SKM-1 (cell line): ENCODE measurements around the gene FNDC3B.

Experiments used
- DNase-seq: peaks from one replicate; lab custom pipeline; 2025; ENCODE audit not compliant: unreplicated experiment; lab: John Stamatoyannopoulos, UW

Gene FNDC3B

DNA sequence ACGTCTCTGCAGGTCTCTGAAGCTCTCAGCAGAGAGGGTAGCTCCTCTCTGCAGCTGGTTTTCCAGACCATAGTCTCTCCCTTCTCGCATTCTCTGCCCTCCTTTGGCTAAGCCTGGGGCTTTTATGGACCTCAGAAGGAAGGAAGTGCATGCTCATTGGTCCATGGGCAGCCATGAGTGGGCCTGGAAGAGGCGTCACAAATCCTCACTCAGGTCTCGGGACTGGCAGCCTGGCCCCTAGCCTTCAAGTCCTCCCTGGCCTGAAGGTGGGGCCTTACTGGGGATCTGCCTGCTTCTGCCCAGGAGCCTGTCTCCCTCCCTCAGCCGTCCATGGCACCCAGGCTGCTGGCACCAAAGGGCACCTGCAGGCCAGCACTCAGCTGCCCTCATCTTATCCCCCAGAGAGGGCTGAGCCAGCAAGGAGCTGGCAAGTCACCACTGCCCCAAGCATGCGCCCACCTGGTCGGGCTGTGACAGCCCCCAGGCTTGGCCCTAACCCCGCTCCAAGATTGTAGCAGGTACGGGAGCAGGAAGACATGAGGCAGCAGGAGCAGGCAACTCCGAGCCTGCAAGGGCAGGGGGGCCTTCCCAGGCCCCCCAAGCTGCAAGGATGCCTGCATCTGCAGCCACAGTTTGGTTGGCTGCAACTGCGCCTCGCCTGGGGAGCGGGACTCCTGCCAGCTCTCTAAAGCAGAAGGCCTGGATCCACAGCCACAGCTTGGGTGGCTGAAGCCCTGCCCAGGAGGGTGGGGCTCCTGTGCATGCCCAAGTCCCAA is 371.5 kb downstream of the FNDC3B start:
- DNase-seq: no peak

DNA sequence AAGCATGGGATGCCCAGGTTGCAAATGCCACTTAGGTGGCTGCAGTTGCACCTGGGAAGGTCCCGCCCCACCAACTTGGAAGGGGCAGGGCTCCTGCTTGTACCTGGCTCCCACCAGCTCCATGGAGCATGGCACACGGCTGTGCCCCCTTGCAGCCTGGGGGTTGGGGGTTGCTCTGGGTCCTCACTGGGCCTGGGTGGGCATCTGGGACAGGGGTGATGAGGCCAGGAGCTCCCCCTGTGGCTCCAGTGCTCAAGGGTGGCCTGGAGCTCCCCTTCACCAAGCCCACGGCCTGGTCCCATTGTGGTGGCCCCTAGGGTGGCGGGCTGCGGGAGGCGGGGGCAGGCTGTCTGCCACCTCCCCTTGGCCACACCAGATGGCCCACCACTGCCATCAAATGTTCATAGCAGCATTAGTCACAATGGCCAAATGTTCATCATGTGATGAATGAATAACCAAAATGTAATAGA is 372.1 kb downstream of the FNDC3B start:
- no peak for DNase-seq

GRCh38 chr3:172415323-172415722 is 375.9 kb downstream of the FNDC3B start:
- DNase-seq: no peak

- no peak for DNase-seq
These were observed 398.3 kb downstream of the FNDC3B start for GRCh38 chr3:172437713-172438112.

- no peak for DNase-seq
These were observed 398.8 kb downstream of the FNDC3B start for GRCh38 chr3:172438186-172438585.

GRCh38 chr3:172441581-172441980 is 402.2 kb downstream of the FNDC3B start:
- DNase-seq: no peak

GRCh38 chr3:172442606-172443005 is 403.2 kb downstream of the FNDC3B start:
- no peak for DNase-seq

DNA sequence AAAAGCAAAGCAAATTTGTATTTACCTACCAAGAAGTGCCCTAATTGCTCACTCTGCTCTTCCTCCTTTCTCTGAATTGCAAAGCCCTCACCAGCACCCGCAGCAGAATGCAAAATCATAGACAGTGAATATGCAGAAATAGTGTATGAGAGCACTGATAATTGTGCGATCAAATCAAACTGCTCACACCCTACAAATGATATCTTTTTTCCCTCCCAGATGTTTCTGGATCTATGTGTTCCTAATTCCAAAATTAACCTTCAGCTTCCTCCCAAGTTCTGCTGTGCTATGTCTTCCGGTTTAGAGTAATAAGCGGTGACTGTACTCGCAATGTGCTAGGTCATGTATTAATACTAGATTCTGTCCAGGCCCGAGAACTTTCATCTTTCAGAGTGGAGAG is 405.4 kb downstream of the FNDC3B start:
- no peak for DNase-seq

- no peak for DNase-seq
These were observed 406.8 kb downstream of the FNDC3B start for GRCh38 chr3:172446198-172446597.

GRCh38 chr3:172447611-172448579 is 408.5 kb downstream of the FNDC3B start, which contains the start of gene GHSR:
GHSR (minus strand) TSS chr3:172448456; CDS start chr3:172448413, 43 bp downstream.
- no peak for DNase-seq

DNA sequence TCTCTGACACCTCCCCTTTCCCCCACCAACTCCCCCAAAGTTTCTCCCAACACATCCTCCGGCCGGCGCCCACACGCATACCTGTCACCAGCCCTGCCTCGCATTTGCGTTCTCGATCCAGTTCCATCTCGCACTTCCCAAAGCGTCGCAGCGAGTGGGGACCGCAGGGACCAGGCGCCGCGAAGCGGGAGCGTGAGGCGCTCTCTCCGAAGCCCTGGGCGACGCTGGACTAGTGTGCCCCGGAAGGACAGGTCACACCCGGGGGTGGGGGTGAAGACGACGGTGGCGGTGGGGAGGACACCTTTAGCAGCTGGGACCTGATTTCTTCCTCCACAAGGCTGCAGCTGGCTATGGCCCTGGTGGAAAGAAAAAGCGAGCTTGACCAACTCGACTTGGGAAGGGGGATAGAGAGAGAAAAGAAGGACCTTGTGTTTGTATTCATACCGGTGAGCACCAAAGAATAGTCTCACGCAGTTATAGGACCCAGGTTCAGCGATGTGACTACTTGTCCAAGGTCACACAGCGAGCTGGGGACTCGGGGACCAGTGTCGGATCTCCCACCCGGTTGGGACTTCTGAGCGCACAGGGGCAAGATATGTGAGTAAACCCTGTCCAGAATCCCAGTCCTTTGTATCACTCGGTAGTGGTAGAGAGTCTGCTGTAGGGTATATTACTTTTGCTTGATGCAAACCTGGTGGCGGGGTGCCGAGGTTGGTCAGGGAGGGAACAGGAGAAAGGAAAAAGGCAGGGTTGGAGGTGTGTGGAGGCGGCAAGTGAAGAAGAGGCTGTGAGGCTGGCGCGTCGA is 409.5 kb downstream of the FNDC3B start:
- DNase-seq: no peak

GRCh38 chr3:172449466-172450149 is 410.2 kb downstream of the FNDC3B start:
- no peak for DNase-seq
